Kidney epithelial cell (primary cell): ENCODE measurements around the gene DBP. TPM values are rescaled to one million over a fixed set of nuclear protein-coding genes. Genes with fewer than 3 reads are reported as not detected.
A peak's percentile ranks its signal among the peaks of the same experiment; 100 is the strongest.
"Not testable (repeated sequence)": the region's sequence is repeated elsewhere in the genome, so short reads cannot be mapped to it uniquely, and the experiment has no call there.

Experiments
- DNase-seq: peaks from one replicate; pipeline ENCODE4 v3.0.0-alpha.2; 2010; ENCODE audit warnings: low read depth
- H3K27me3 ChIP-seq: 2 replicates; pipeline ENCODE4 v1.6.0; 2011; ENCODE audit warnings: low read length; ENCODE audit not compliant: control insufficient read depth, insufficient read depth
- H3K36me3 ChIP-seq: 2 replicates; pipeline ENCODE4 v1.5.1; 2011; ENCODE audit warnings: low read length; ENCODE audit not compliant: control insufficient read depth, insufficient read depth
- H3K4me3 ChIP-seq: 2 replicates; pipeline ENCODE4 v1.5.1; 2011; ENCODE audit warnings: low read depth, mild to moderate bottlenecking, control low read depth, low read length
- total RNA-seq: library from RNA; depleted of rRNA; stranded (reverse); fragments of >200 nt; gene quantifications from 2 replicates; pipeline ENCODE4 v1.2.3, GENCODE V29; 2015
- TF ChIP-seq, protein P1 (sequence below): IDR thresholded peaks from 2 replicates; pipeline ENCODE4 v1.5.1; 2011; ENCODE audit warnings: mild to moderate bottlenecking, moderate library complexity, low read length, control low read depth, inconsistent platforms; ENCODE audit not compliant: insufficient read depth, poor library complexity, severe bottlenecking

DBP gene
- total RNA-seq, 1 donor from 2014 or later, result 1.6 TPM

DNA sequence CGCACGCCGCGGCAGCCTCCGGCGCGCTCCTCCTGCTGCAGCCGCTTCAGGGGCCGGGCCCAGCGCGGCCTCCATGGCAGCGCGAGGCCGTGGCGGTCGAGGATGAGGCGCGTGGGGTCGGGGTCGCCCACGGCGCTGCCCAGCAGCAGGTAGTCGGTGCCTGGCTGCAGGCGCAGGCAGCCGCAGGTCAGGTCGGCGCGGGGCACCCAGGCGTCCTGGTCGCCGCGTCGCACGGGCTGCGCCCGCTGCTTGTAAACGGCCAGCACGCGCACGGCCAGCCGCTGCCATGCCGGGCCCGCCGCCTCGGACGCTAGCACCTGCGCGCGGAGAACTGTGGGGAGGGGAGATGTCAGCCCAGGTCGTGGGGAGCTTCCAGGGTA lies 24.5 kb upstream of the DBP start:
- no peaks in the 10 kb centered on the region for H3K27me3 ChIP-seq
- TF ChIP-seq, protein P1, sequence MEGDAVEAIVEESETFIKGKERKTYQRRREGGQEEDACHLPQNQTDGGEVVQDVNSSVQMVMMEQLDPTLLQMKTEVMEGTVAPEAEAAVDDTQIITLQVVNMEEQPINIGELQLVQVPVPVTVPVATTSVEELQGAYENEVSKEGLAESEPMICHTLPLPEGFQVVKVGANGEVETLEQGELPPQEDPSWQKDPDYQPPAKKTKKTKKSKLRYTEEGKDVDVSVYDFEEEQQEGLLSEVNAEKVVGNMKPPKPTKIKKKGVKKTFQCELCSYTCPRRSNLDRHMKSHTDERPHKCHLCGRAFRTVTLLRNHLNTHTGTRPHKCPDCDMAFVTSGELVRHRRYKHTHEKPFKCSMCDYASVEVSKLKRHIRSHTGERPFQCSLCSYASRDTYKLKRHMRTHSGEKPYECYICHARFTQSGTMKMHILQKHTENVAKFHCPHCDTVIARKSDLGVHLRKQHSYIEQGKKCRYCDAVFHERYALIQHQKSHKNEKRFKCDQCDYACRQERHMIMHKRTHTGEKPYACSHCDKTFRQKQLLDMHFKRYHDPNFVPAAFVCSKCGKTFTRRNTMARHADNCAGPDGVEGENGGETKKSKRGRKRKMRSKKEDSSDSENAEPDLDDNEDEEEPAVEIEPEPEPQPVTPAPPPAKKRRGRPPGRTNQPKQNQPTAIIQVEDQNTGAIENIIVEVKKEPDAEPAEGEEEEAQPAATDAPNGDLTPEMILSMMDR, result no peak
- no peaks in the 10 kb centered on the region for H3K36me3 ChIP-seq

DNA sequence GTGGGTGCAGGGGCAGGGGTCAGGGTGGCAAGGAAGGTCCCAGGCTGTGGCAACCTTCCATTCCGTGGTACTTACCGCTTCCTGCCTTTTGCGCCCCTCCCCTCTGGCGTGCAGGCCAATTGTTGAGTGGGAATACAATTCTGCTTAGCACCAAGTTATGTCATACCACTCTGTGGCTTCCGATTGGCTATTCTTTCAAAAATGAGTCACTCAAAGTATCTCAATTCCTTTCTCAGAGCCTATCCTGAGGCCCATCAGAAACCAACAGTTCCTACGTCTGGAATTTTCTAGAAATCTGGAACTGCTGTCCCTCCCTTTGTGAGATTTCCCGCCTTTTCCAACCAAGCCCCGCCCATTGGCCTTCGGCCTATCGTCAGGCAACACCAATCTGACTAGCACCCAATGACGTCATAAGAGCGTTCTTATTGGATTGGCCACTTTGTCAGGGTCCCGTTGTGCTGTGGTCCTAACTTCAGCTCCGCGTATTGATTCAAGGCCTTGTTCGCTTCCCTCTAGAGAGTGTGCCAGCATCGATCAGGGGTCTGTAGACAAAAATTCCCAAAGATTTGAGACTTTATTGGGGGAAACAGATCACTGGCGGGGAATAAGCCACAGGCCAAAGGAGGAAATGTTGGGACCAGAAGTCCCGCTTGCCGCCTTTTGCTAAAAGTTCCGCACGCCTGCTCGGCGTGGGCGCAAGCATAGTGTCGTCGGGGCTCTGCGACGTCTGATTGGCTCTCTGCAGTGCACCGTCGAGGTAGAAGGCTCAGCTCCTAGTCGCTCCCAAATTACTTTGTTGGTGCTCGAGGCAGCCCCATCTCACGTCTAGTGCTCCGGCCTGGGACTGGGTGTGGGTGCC lies 23.9 kb upstream of the DBP start:
- Histone ChIP-seq H3K27me3 (no peaks in the 10 kb centered on the region), H3K36me3 (no peaks in the 10 kb centered on the region), H3K4me3 (no peak overlapping the region)
- no peak for DNase-seq
- TF ChIP-seq, protein P1, result no peak

More for the DNA sequence above, 24.5 kb upstream of the DBP start:
- DNase-seq, result no peak
- H3K4me3 ChIP-seq, result no peak overlapping the region

DNA sequence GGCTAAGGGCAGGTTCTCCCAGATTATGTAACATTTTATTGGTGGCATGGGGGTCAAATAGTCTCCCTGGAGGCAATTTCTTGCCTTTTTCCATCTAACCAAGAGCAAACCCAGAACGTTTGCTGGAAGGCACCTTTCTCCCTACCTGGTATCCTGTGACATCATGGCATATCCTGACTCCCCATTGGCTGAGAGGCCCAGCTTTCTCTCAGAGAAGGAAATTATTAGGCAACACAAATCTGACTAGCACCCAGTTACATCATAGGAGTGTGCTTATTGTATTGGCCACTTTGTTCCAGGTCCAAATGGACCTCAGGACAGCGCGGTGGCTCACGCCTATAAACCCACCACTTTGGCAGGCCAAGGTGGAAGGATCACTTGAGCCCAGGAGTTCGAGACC lies 22.6 kb upstream of the DBP start:
- TF ChIP-seq, protein P1, result no peak
- no peak for DNase-seq
- no peaks in the 10 kb centered on the region for H3K27me3 ChIP-seq
- no peak overlapping the region for H3K4me3 ChIP-seq
- H3K36me3 ChIP-seq, result no peaks in the 10 kb centered on the region

DNA sequence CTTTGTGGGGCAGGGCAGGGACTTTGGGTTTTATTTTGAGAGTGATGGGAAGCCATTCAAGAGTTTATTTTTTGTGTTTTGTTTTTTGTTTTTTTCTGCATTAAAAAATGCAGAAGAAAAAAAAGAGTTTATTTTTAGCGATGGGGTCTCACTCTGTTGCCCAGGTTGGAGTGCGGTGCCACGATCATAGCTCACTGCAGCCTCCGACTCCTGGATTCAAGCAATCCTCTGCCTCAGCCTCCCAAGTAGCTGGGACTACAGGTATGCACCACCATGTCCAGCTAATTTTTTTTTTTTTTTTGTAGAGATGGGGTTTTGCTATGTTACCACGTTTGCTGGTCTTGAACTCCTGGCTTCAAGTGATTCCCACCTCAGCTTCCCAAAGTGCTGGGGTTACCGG lies 21.3 kb upstream of the DBP start:
- TF ChIP-seq, protein P1, result no peak
- Histone ChIP-seq H3K4me3 (no peak overlapping the region), H3K36me3 (no peaks in the 10 kb centered on the region), H3K27me3 (no peaks in the 10 kb centered on the region)
- DNase-seq, result no peak

DNA sequence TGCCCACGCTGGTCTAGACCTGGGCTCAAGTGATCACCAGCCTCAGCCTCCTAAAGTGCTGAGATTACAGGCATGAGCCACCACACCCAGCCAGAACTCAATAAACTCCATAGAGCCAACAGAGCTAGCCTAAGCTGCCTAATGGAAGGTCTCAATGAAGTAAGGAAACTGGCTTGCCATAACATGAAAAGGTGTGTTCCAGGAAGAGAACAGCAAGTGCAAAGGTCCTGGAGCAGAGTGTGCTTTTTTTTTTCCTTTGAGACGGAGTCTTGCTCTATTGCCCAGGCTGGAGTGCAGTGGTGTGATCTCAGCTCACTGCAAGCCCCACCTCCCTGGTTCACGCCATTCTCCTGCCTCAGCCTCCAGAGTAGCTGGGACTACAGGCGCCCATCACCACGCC lies 20.6 kb upstream of the DBP start:
- DNase-seq, H3K27me3 ChIP-seq, H3K4me3 ChIP-seq, H3K36me3 ChIP-seq: not testable (repeated sequence)

DNA sequence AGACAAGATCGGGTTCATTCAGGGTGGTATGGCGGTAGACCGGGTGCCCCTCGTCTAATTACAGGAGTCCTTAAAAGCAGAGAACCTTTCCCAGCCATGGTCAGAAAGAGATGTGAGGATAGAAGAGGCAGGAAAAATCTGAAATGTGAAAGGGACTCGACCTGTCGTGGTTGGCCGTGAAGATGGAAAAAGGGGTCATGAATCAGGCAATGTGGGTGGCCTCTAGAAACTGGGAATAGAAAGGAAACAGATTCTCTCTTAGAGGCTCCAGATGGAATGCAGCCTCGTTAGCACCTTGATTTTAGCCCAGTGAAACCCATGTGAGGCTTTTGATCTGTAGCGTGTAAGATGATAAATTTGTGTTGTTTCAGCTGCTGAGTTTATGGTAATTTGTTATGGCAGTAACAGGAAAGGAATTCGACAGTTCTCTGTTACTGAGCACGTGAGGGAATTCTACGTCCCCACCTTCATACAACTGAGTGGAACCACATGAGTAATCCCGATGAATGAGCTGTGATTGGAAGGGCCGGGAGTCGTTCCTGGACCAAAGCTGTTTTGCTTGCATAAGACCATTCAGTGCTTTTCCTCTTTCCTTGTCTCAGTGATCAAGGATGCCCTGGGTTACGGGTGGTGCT lies 19.8 kb upstream of the DBP start:
- DNase-seq, result peak; percentile 89
- Histone ChIP-seq H3K4me3 (no peak overlapping the region), H3K36me3 (no peaks in the 10 kb centered on the region), H3K27me3 (no peaks in the 10 kb centered on the region)
- TF ChIP-seq, protein P1, result no peak
